Activated CD4-positive, alpha-beta T cell treated with anti-CD3 and anti-CD28 coated beads, Interleukin-2, amount 10 ng/mL, durations not matched to agents 24 days and 14 days (primary cell): ENCODE data around the gene MRTFB. TPM values are rescaled to one million over a fixed set of nuclear protein-coding genes. Genes with fewer than 3 reads are reported as not detected.
A peak's percentile ranks its signal among the peaks of the same experiment; 100 is the strongest.
"Not testable (repeated sequence)": the region's sequence is repeated elsewhere in the genome, so short reads cannot be mapped to it uniquely, and the experiment has no call there.

ENCODE experiments used
- DNase-seq: peaks from one replicate; pipeline ENCODE4 v3.0.0; 2022
- H3K27ac Mint-ChIP-seq: one replicate; pipeline ENCODE4 v1.8.0; 2022; ENCODE audit warnings: mild to moderate bottlenecking, mixed read lengths
- H3K27me3 Mint-ChIP-seq: one replicate; pipeline ENCODE4 v1.8.0; 2022; ENCODE audit warnings: mixed read lengths
- H3K36me3 Mint-ChIP-seq: one replicate; pipeline ENCODE4 v1.8.0; 2022; ENCODE audit warnings: low read depth, mild to moderate bottlenecking, mixed read lengths
- H3K4me1 Mint-ChIP-seq: one replicate; pipeline ENCODE4 v1.8.0; 2021; ENCODE audit warnings: mixed read lengths
- H3K4me3 Mint-ChIP-seq: one replicate; pipeline ENCODE4 v1.8.0; 2022; ENCODE audit warnings: mild to moderate bottlenecking, moderate library complexity, mixed read lengths
- H3K9me3 Mint-ChIP-seq: one replicate; pipeline ENCODE4 v1.8.0; 2021; ENCODE audit warnings: mixed read lengths
- intact Hi-C: fragments of 100-400 bp; cut with micrococcal nuclease; formaldehyde crosslinking; loops from one replicate; pipeline ENCODE4 v1.15.1; 2023
- total RNA-seq: library from RNA; stranded (reverse); gene quantifications from 2 replicates; pipeline ENCODE4 v1.2.3, GENCODE V29; 2022

MRTFB gene
- total RNA-seq, 1 donor from 2014 or later = 15.0 TPM

DNA sequence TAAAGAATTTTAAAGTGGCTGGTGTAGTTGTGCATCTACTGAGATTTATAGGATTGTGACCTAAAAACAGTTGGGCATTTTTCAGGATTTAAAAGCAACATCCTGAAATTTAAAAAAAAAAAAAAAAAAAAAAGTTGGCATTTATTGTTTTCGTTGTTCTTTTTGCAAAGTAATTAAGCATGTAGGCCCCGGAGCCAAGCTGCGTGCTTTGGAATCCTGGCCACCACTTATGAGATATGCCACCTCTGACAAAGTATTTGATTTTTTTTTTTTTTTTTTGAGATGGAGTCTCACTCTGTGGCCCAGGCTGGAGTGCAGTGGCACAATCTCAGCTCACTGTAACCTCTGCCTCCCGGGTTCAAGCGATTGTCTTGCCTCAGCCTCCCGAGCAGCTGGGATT is 112.8 kb downstream of the MRTFB start:
- not testable (repeated sequence) for H3K27ac Mint-ChIP-seq, H3K36me3 Mint-ChIP-seq
- H3K4me1 Mint-ChIP-seq = peaks cover 17% of the 10 kb centered on the region

DNA sequence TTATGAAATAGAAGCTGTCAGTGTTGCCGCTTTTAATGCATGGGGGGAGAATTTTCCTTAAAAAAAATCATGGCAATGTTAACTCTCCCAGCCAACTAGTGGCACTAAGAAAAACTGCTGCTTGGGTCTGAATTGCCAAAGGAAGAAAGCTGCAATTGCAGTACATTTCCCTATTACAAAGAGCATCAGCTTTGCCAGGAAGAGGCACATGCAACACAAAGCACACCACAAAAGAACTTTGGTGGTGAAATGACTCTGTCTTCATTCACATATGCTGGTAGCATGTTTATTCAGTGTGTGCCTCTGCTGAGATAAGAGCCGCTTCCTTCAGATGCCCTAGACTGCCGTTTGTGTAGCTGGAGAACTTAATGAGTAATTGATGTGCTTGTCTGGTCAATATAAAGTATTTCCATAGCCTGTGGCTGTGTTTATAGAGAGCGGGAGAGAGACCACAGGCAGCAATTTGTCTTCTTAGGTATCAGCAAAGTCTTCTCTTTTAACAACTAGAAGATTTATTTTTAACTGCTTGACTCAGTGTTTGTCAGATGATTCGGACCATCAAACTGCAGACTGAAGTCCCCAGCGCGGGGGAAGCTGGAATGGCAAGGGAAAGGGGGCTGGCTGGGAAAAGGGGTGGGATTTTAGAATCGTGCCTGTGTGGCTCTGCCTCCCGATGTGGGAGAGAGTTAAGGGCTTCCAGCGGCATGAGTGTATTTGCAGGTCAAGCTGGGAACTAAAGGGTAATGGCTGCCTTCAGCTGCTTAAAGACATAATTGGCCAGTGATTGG is 115.1 kb downstream of the MRTFB start:
- H3K4me1 Mint-ChIP-seq = peaks cover 17% of the 10 kb centered on the region
- H3K36me3 Mint-ChIP-seq = no peaks in the 10 kb centered on the region
- H3K9me3 Mint-ChIP-seq = no peaks in the 10 kb centered on the region
- H3K27ac Mint-ChIP-seq = peak overlapping the region; percentile 38
- H3K27me3 Mint-ChIP-seq = peaks cover 2% of the 10 kb centered on the region
- peak; percentile 70 for DNase-seq
- intact Hi-C loops = loop anchor here (5.0 kb wide), 2 partner anchors 49 to 269 kb away; no protein-coding TSS in a partner anchor
- peak overlapping the region; percentile 44 for H3K4me3 Mint-ChIP-seq

More for the DNA sequence above, 112.8 kb downstream of the MRTFB start:
- H3K9me3 Mint-ChIP-seq, intact Hi-C loops, DNase-seq, H3K4me3 Mint-ChIP-seq, H3K27me3 Mint-ChIP-seq: not testable (repeated sequence)

DNA sequence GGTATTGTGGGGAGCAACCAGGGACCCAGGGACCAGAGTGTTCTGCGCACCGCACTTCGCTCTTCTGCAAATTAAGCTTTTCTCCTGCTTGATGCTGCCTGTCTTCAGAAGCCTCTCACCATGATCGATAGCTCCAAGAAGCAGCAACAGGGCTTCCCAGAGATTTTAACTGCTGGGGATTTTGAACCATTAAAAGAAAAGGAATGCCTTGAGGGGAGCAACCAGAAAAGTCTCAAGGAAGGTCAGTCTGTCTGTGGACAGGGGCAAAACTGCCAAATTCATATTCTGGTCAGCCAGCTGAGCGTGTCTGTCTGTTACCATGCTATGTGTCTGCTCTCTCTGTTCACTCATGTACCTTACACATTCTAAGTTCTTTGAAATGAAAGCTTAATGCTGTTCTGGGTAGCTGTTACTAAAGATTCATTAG is 115.7 kb downstream of the MRTFB start:
- H3K4me3 Mint-ChIP-seq = peak overlapping the region; percentile 19
- peak overlapping the region; percentile 14 for H3K27ac Mint-ChIP-seq
- peaks cover 2% of the 10 kb centered on the region for H3K27me3 Mint-ChIP-seq
- no peaks in the 10 kb centered on the region for H3K36me3 Mint-ChIP-seq
- intact Hi-C loops = loop anchor here (5.0 kb wide), 2 partner anchors 50 to 270 kb away; no protein-coding TSS in a partner anchor
- no peak for DNase-seq
- H3K9me3 Mint-ChIP-seq = no peaks in the 10 kb centered on the region
- H3K4me1 Mint-ChIP-seq = peaks cover 17% of the 10 kb centered on the region

DNA sequence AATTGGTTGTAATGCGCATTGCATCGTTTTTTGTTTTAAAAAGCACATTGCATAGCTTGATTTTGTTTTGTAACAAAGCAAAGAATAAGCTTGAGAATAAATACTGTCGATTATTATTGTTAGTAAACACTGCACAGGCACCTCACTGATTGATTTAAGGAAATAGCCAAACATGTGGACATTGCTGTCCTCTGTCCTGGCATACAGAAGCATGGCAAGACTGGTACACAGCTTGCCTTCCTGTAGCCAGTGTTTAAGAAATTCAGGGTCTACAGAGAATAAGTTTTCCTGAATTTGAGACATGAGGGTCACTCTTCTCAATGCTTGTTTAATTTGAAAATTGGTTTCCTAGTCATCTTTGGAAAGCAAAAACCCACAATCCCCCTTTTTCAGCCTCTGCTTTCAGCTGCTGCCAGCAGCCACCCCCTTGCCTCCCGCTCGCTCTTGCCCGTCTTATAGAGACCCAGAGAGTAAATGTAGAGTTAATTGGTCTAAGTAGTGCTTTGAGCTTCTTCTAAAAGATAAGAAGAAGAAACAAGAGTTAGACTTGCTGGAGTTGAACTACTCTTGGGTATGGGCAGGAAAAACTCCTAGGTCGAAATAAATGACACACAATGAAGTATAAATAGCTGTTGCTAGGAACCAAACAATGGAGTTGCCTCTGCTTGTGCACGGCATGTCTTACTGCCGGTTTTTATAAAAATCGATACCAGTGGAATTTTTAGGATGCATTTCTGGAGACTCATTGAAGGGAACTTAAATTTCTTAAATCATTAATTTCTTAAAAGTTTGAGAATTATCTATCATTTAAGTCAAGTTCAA is 116.6 kb downstream of the MRTFB start:
- Mint-ChIP-seq H3K9me3 (no peaks in the 10 kb centered on the region), H3K27ac (no peak overlapping the region), H3K4me1 (peaks cover 19% of the 10 kb centered on the region), H3K4me3 (no peak overlapping the region), H3K27me3 (peaks cover 2% of the 10 kb centered on the region), H3K36me3 (no peaks in the 10 kb centered on the region)
- DNase-seq = no peak
- intact Hi-C loops = loop anchor here (5.0 kb wide), 2 partner anchors 50 to 270 kb away; no protein-coding TSS in a partner anchor

DNA sequence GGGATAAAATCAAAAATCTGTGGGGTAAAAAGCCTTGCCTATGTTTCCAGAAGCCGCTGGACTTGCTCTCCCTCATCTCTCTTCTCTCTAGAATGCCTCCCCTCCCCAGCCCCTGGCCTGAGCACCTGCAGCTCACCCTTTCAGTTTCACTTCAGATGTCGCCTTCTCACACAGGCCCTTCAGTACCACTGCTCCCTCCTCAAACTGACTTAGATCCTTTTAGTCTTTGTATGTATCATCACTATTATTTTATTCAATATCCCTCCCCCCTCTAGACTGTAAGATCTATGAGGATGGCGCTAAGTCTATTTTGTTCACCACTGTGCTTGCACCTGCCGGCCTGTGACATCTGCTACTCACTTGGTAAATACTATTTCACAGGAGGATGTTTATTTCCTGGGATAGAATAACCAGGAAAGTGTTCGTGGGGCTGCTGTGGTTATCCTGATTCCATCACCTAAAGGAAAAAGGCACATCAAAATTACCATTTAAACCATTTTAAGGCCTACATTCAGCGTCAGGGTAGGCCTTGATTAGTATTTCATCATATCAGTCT is 122.3 kb downstream of the MRTFB start:
- DNase-seq = peak; percentile 85
- H3K36me3 Mint-ChIP-seq = peaks cover 3% of the 10 kb centered on the region
- intact Hi-C loops = loop anchor here (5.0 to 10.0 kb wide), 2 partner anchors 36 to 119 kb away; partner anchors contain the start of gene MRTFB
- no peaks in the 10 kb centered on the region for H3K27me3 Mint-ChIP-seq
- no peaks in the 10 kb centered on the region for H3K9me3 Mint-ChIP-seq
- peak overlapping the region; percentile 85 for H3K27ac Mint-ChIP-seq
- peak overlapping the region; percentile 80 for H3K4me3 Mint-ChIP-seq
- peaks cover 14% of the 10 kb centered on the region for H3K4me1 Mint-ChIP-seq

DNA sequence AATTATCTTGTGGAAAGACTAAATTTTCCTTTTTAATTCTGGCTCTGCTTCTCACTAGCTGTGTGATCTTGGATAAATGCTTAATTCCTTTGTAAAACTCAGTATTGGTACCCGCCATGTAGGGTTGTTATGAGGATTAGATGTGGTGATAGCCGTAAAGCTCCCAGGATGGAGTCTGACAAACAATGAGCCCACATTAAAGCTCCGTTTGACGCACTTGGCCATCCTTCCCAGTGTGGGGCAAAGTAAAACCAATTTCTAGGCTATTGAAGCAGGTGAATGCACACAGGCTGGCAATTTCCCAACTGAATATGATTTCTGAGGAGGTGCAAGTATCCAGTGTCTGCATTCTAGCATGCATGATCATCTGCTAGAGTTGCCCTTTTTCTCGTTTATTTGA is 123.6 kb downstream of the MRTFB start:
- Mint-ChIP-seq H3K36me3 (peaks cover 3% of the 10 kb centered on the region), H3K27ac (no peak overlapping the region)
- intact Hi-C loops = loop anchor here (5.0 to 10.0 kb wide), 2 partner anchors 37 to 120 kb away; partner anchors contain the start of gene MRTFB

DNA sequence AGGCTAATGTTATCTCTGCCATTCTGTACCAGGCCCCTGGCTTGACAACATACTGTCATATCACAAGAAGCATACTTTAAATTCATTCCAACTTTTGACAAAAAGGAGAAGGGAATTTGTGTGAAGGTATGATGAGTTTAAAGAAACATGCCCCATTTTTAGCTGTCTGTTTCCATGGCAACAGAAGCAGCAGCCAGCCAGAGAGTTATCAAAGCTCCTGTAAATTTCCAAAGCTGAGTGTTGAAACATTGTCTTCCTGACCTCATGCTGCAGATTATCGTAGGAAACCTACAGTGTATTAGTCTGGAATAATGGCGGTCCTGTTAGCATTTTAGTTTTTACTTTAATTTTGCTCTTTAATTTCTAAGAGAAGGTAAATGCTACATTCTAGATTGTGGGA is 124.9 kb downstream of the MRTFB start:
- H3K4me3 Mint-ChIP-seq = no peak overlapping the region
- peaks cover 18% of the 10 kb centered on the region for H3K4me1 Mint-ChIP-seq
- no peak overlapping the region for H3K27ac Mint-ChIP-seq
- peaks cover 3% of the 10 kb centered on the region for H3K36me3 Mint-ChIP-seq
- intact Hi-C loops = loop anchor here (10.0 kb wide), 1 partner anchor 121 kb away; the partner anchor contains the start of gene MRTFB
- DNase-seq = no peak
- H3K27me3 Mint-ChIP-seq = no peaks in the 10 kb centered on the region
- H3K9me3 Mint-ChIP-seq = no peaks in the 10 kb centered on the region

More for the DNA sequence above, 123.6 kb downstream of the MRTFB start:
- H3K4me3 Mint-ChIP-seq = no peak overlapping the region
- peaks cover 18% of the 10 kb centered on the region for H3K4me1 Mint-ChIP-seq
- DNase-seq = no peak
- no peaks in the 10 kb centered on the region for H3K9me3 Mint-ChIP-seq
- H3K27me3 Mint-ChIP-seq = no peaks in the 10 kb centered on the region

DNA sequence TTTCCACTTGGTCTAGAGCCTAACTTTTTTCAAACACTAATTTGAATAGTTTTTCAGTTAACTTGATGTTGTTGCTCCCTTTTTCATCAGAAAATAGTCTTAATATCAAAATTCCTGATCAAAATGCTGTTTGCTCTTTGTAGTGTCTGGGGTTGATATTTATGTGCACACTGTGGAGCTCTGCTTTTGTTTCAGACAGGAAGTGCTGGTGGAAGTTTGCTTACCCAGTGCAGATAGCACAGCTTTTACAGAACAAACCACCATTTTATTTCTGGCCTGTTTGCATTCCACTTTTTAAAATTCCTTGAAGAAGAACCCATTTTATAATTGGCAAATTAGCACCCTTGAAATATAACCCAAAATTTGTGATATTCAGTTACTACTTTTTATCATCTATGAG is 125.4 kb downstream of the MRTFB start:
- Mint-ChIP-seq H3K9me3 (no peaks in the 10 kb centered on the region), H3K27me3 (no peaks in the 10 kb centered on the region), H3K4me3 (no peak overlapping the region), H3K27ac (no peak overlapping the region), H3K36me3 (peaks cover 3% of the 10 kb centered on the region), H3K4me1 (peaks cover 18% of the 10 kb centered on the region)
- DNase-seq = no peak
- intact Hi-C loops = loop anchor here (10.0 kb wide), 1 partner anchor 122 kb away; the partner anchor contains the start of gene MRTFB

DNA sequence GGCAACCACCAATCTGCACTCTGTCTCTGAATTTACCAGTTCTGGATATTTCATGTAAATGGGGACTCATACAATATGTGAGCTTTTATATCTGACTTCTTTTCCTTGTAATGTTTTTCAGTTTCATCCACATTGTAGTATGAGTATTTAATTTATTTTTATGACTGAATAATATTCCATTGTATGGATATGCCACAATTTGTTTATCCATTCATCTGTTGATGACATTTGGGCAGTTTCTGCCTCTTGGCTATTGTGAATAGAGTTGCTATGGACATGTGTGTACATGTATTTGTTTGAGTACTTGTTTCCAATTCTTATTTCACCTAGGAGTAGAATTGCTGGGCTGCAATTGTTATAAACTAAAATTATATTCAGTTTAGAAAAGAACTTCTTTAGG is 126.9 kb downstream of the MRTFB start:
- Mint-ChIP-seq H3K27ac (no peak overlapping the region), H3K4me1 (peaks cover 14% of the 10 kb centered on the region), H3K4me3 (no peak overlapping the region), H3K9me3 (no peaks in the 10 kb centered on the region), H3K36me3 (peaks cover 3% of the 10 kb centered on the region), H3K27me3 (no peaks in the 10 kb centered on the region)
- intact Hi-C loops = loop anchor here (10.0 kb wide), 1 partner anchor 123 kb away; the partner anchor contains the start of gene MRTFB
- no peak for DNase-seq

DNA sequence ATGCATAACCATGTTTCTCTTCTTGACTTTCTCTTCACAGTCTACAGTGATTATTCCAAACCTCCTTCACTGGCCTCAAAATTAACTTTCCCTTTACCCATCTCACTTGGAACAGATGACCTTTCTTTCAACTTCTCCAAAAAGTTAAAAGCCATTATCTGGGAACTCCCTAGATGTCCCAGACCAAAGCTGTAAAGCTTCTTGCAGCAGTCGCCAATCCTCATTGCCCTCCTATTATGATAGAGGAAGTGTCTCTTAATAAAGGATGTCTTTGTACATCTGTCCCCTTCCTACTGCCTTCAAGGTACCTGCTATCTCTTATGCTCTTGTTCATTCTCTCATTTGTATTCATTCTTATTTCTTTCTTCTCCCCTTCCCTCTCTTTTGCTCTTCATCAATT is 127.5 kb downstream of the MRTFB start:
- no peak overlapping the region for H3K27ac Mint-ChIP-seq
- H3K9me3 Mint-ChIP-seq = no peaks in the 10 kb centered on the region
- H3K27me3 Mint-ChIP-seq = no peaks in the 10 kb centered on the region
- no peak for DNase-seq
- H3K36me3 Mint-ChIP-seq = no peaks in the 10 kb centered on the region
- no peak overlapping the region for H3K4me3 Mint-ChIP-seq
- peaks cover 9% of the 10 kb centered on the region for H3K4me1 Mint-ChIP-seq
- intact Hi-C loops = loop anchor here (10.0 kb wide), 1 partner anchor 124 kb away; the partner anchor contains the start of gene MRTFB

DNA sequence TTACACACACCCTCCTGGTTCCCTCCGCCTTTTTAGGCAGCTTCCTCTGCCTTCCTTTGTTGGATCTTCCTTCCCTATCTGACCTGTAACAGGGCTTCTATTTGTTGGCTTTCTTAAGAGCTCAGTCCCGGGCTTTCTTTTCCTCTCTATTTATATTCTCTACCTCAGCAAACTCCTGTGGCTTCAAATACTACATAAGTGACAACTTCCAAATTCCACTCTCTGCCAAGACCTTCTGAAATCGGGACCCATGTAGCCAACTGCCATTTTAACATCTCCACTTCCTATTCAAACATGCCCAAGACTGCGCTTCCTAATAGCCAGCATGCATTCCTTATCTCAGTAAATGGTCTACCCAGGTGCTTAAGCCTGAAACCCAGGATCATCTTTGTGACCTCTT is 128.1 kb downstream of the MRTFB start:
- H3K27me3 Mint-ChIP-seq = no peaks in the 10 kb centered on the region
- H3K4me1 Mint-ChIP-seq = peaks cover 8% of the 10 kb centered on the region
- no peak overlapping the region for H3K4me3 Mint-ChIP-seq
- no peaks in the 10 kb centered on the region for H3K36me3 Mint-ChIP-seq
- intact Hi-C loops = loop anchor here (10.0 kb wide), 1 partner anchor 124 kb away; the partner anchor contains the start of gene MRTFB
- no peaks in the 10 kb centered on the region for H3K9me3 Mint-ChIP-seq
- no peak overlapping the region for H3K27ac Mint-ChIP-seq
- no peak for DNase-seq

DNA sequence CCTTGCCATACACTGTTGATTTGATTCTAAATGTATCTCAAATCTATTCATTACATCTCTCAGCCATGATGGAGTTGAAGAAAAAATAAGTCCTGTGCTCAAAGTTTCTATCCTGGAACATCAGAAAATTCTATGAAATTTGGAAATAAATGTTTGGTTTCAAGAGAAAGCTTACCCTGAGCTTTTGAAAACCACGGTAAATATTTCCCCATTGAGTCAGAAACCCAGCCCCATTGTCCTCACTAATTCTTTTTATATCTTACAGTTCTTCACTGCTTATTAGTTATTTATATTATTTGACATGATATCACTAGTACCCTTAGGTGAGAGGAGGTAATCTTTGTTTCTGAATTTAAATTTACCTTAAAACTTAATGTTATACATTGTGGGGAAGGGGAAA is 128.5 kb downstream of the MRTFB start:
- no peak for DNase-seq
- Mint-ChIP-seq H3K36me3 (no peaks in the 10 kb centered on the region), H3K9me3 (no peaks in the 10 kb centered on the region), H3K4me3 (no peak overlapping the region), H3K4me1 (peaks cover 8% of the 10 kb centered on the region), H3K27ac (no peak overlapping the region), H3K27me3 (no peaks in the 10 kb centered on the region)
- intact Hi-C loops = loop anchor here (10.0 kb wide), 1 partner anchor 125 kb away; the partner anchor contains the start of gene MRTFB

DNA sequence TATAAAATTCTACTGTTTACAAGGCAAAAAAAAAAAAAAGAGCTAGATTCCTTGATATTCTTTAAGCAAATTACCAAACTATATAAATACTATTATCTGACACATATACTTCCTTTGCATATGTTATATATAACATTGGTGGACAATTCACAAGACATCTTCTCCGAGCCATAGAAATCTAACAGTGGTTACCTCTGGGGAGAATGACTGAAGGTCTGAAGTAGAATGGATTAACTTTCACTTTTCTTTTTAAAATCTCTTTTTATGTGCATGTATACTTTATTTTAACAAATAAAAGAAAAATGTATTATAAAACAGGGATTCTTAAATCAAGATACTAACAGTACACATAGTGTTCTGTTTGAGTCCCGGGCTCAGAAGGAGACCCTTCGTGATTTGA is 131.0 kb downstream of the MRTFB start:
- Mint-ChIP-seq H3K36me3 (no peaks in the 10 kb centered on the region), H3K4me3 (no peak overlapping the region), H3K4me1 (peaks cover 8% of the 10 kb centered on the region), H3K27ac (no peak overlapping the region), H3K27me3 (no peaks in the 10 kb centered on the region), H3K9me3 (no peaks in the 10 kb centered on the region)
- no peak for DNase-seq
- intact Hi-C loops = no loop called here
